Liver (tissue), 9 donors: ENCODE measurements around the gene MAP3K15. TPM values are rescaled to one million over a fixed set of nuclear protein-coding genes. Genes with fewer than 3 reads are reported as not detected.

Source experiments
- DNase-seq: peaks from one replicate; pipeline ENCODE4 v3.0.0-alpha.2; 2017; ENCODE audit warnings: low spot score
- H3K27ac ChIP-seq, 2 donors: one replicate each; pipeline ENCODE4 v1.7.0; 2013; ENCODE audit warnings: inconsistent platforms in 2 of 2, low read length in 2 of 2, control low read depth in 1 of 2, low read depth in 1 of 2, mild to moderate bottlenecking in 1 of 2
- H3K27me3 ChIP-seq, 4 donors: one replicate each; pipeline versions ENCODE4 v1.6.1 to v1.7.0; 2013; ENCODE audit warnings: low read length in 3 of 4, inconsistent platforms in 1 of 4, mild to moderate bottlenecking in 1 of 4, moderate library complexity in 1 of 4; ENCODE audit not compliant: control insufficient read depth in 4 of 4, insufficient read depth in 4 of 4
- H3K36me3 ChIP-seq, 4 donors: one replicate each; pipeline versions ENCODE4 v1.6.1 to v1.7.0; 2013; ENCODE audit warnings: low read length in 3 of 4, mild to moderate bottlenecking in 3 of 4, low read depth in 1 of 4, moderate library complexity in 1 of 4; ENCODE audit not compliant: control insufficient read depth in 4 of 4, insufficient read depth in 3 of 4
- H3K4me1 ChIP-seq, 4 donors: one replicate each; pipeline versions ENCODE4 v1.6.1 to v1.7.0; 2013; ENCODE audit warnings: low read length in 3 of 4, mild to moderate bottlenecking in 3 of 4, moderate library complexity in 1 of 4; ENCODE audit not compliant: control insufficient read depth in 4 of 4, insufficient read depth in 4 of 4
- H3K4me3 ChIP-seq, 3 donors: one replicate each; pipeline versions ENCODE4 v1.6.1 to v1.7.0; 2013; ENCODE audit warnings: low read length in 3 of 3, control low read depth in 1 of 3, low read depth in 1 of 3, mild to moderate bottlenecking in 1 of 3
- H3K9ac ChIP-seq, 2 donors: one replicate each; pipeline ENCODE4 v1.7.0; 2013; ENCODE audit warnings: low read length in 2 of 2, mild to moderate bottlenecking in 2 of 2, moderate library complexity in 2 of 2, control low read depth in 1 of 2, low read depth in 1 of 2
- H3K9me3 ChIP-seq, 4 donors: one replicate each; pipeline versions ENCODE4 v1.6.1 to v1.7.0; 2013; ENCODE audit warnings: low read length in 3 of 4; ENCODE audit not compliant: control insufficient read depth in 4 of 4
- ATF3 ChIP-seq: IDR thresholded peaks from 2 replicates; pipeline ENCODE4 v1.6.1; 2016; ENCODE audit warnings: antibody characterized with exemption
- CTCF ChIP-seq: fragments of 150-350 bp; IDR thresholded peaks from 2 replicates; pipeline ENCODE4 v1.5.1; 2017; ENCODE audit warnings: improper control_type of control experiment, low read depth, low read length; ENCODE audit not compliant: missing input control
- EGR1 ChIP-seq, 2 donors: IDR thresholded peaks; 2 replicates each; pipeline ENCODE4 v1.6.1; 2016 to 2018; ENCODE audit warnings: antibody characterized with exemption in 2 of 2, low read depth in 2 of 2
- FOXA1 ChIP-seq: IDR thresholded peaks from 2 replicates; pipeline ENCODE4 v1.6.1; 2016; ENCODE audit warnings: antibody characterized with exemption
- FOXA2 ChIP-seq: IDR thresholded peaks from 2 replicates; pipeline ENCODE4 v1.6.1; 2016; ENCODE audit warnings: antibody characterized with exemption
- GABPA ChIP-seq, 2 donors: IDR thresholded peaks in 1 of 2; conservative IDR thresholded peaks in 1 of 2; 2 replicates each; pipeline ENCODE4 v1.6.1; 2016; ENCODE audit warnings: antibody characterized with exemption in 2 of 2, mild to moderate bottlenecking in 1 of 2, moderate library complexity in 1 of 2
- HNF4A ChIP-seq, 2 donors: conservative IDR thresholded peaks; 2 replicates each; pipeline ENCODE4 v1.6.1; 2016; ENCODE audit warnings: antibody characterized with exemption in 2 of 2, mild to moderate bottlenecking in 2 of 2
- HNF4G ChIP-seq: IDR thresholded peaks from 2 replicates; pipeline ENCODE4 v1.6.1; 2016; ENCODE audit warnings: antibody characterized with exemption
- JUND ChIP-seq, 2 donors: IDR thresholded peaks; 2 replicates each; pipeline ENCODE4 v1.6.1; 2016; ENCODE audit warnings: antibody characterized with exemption in 2 of 2
- NR2F2 ChIP-seq: IDR thresholded peaks from 2 replicates; pipeline ENCODE4 v1.6.1; 2016; ENCODE audit warnings: antibody characterized with exemption
- RAD21 ChIP-seq, 2 donors: IDR thresholded peaks; 2 replicates each; pipeline ENCODE4 v1.6.1; 2016; ENCODE audit warnings: antibody characterized with exemption in 2 of 2, mild to moderate bottlenecking in 2 of 2
- REST ChIP-seq: IDR thresholded peaks from 2 replicates; pipeline ENCODE4 v1.6.1; 2016; ENCODE audit warnings: antibody characterized with exemption, mild to moderate bottlenecking
- RXRA ChIP-seq, 2 donors: IDR thresholded peaks; 2 replicates each; pipeline ENCODE4 v1.6.1; 2017 to 2018; ENCODE audit warnings: antibody characterized with exemption in 2 of 2, mild to moderate bottlenecking in 1 of 2
- SP1 ChIP-seq: IDR thresholded peaks from 2 replicates; pipeline ENCODE4 v1.6.1; 2018; ENCODE audit warnings: antibody characterized with exemption, mild to moderate bottlenecking
- TAF1 ChIP-seq: conservative IDR thresholded peaks from 2 replicates; pipeline ENCODE4 v1.6.1; 2016; ENCODE audit warnings: antibody characterized with exemption, mild to moderate bottlenecking
- YY1 ChIP-seq: IDR thresholded peaks from 2 replicates; pipeline ENCODE4 v1.6.1; 2016; ENCODE audit warnings: antibody characterized with exemption, mild to moderate bottlenecking
- WGBS: extraction: QIAGEN DNeasy Blood & Tissue Kit; methylation state at CpG from one replicate; pipeline ENCODE4 v1.1.7; 2013; 5-methylcytosine and 5-hydroxymethylcytosine counted together
- polyA plus RNA-seq, 2 donors: library from polyadenylated mRNA; stranded (reverse) in 1 of 2; unstranded in 1 of 2; fragments of 200-250 nt in 1 of 2; fragments of >200 nt in 1 of 2; fragmentation: Nextera tagmentation in 1 of 2; extraction: Ambion mirVana in 1 of 2; gene quantifications; one replicate each; pipeline versions ENCODE4 v1.2.1 to v1.2.3, GENCODE V29; 2013 to 2015
- total RNA-seq, 2 donors: library from RNA; depleted of rRNA; stranded (reverse); fragments of >200 nt; gene quantifications; one replicate each; pipeline ENCODE4 v1.2.3, GENCODE V29; 2014
- TF ChIP-seq, protein P1 (sequence below): IDR thresholded peaks from 2 replicates; pipeline ENCODE4 v1.6.1; 2016; ENCODE audit warnings: antibody characterized with exemption
- TF ChIP-seq, protein P2 (sequence below): IDR thresholded peaks from 2 replicates; pipeline ENCODE4 v1.6.1; 2016; ENCODE audit warnings: antibody characterized with exemption
- donor health status: healthy.
- donor health status: healthy.
- donor health status: healthy.
- donor health status: healthy.
- donor health status: healthy.

The MAP3K15 gene
- total and polyA plus RNA-seq, 4 donors = 0.09 to 0.28 TPM; not detected in 2

DNA sequence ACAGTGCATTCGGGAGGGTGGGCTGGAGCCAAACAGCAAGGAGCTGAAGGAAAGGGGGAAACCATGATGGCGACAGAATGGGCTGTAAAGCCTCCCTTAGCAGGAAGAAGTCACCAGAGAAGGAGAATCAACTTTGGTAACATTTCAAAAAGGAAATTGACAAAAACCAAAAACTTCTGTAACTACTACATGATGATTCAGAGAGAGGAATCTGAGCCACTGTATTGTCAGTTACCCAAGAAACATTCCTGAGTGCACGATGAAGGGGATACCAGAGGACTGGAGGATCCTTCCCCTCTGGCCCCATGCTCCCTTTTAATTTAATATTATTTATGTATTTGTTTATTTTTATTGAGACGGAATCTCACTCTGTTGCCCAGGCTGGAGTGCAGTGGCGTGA lies 145.2 kb downstream of the MAP3K15 start (continued):
- TF ChIP-seq, protein P1, sequence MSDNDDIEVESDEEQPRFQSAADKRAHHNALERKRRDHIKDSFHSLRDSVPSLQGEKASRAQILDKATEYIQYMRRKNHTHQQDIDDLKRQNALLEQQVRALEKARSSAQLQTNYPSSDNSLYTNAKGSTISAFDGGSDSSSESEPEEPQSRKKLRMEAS = no peak
- TF ChIP-seq SP1 = no peak
- no peak for TF ChIP-seq REST
- no peak for TF ChIP-seq TAF1

DNA sequence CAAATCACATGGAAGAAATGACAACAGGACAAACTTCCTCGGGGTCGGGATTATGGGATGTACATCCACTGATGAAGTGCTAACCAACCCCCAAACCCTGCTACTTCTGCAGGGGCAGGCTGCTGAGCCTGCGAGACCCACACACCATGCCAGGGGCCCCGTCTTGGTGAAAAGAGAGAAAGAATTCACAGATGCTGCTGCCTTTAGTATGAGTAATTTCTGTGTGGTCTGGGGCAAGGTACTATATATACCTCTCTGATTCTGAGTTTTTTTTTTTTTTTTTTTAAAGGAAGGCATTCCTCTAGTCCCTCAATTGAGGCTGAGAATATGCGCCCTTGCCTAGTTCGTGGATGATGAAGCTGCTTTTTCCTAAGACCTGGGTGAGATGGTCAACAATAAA lies 146.7 kb downstream of the MAP3K15 start:
- Histone ChIP-seq H3K9ac (no peak overlapping the region), H3K27ac (no peak overlapping the region), H3K27me3 (no peaks in the 10 kb centered on the region), H3K4me3 (no peak overlapping the region), H3K4me1 (peaks cover 0 to 6% (median 3%) of the 10 kb centered on the region in 4 donors), H3K36me3 (peaks cover 0 to 3% (median 0%) of the 10 kb centered on the region in 4 donors), H3K9me3 (no peaks in the 10 kb centered on the region)
- DNase-seq = no peak
- TF ChIP-seq FOXA2 (no peak), RXRA (IDR thresholded peaks at IDR 0.05) (no peak), RAD21 (IDR thresholded peaks at IDR 0.05) (no peak), FOXA1 (no peak), ATF3 (no peak), NR2F2 (no peak), YY1 (no peak), REST (no peak), HNF4G (no peak), HNF4A (conservative IDR thresholded peaks at IDR 0.05) (no peak), GABPA (IDR thresholded peaks at IDR 0.05 in 1 of 2, conservative IDR thresholded peaks at IDR 0.05 in 1 of 2) (no peak), JUND (IDR thresholded peaks at IDR 0.05) (no peak), EGR1 (IDR thresholded peaks at IDR 0.05; ENCODE audit: low read depth in 2 of 2) (no peak), CTCF (no peak), SP1 (no peak), TAF1 (no peak)
- TF ChIP-seq, protein P2, sequence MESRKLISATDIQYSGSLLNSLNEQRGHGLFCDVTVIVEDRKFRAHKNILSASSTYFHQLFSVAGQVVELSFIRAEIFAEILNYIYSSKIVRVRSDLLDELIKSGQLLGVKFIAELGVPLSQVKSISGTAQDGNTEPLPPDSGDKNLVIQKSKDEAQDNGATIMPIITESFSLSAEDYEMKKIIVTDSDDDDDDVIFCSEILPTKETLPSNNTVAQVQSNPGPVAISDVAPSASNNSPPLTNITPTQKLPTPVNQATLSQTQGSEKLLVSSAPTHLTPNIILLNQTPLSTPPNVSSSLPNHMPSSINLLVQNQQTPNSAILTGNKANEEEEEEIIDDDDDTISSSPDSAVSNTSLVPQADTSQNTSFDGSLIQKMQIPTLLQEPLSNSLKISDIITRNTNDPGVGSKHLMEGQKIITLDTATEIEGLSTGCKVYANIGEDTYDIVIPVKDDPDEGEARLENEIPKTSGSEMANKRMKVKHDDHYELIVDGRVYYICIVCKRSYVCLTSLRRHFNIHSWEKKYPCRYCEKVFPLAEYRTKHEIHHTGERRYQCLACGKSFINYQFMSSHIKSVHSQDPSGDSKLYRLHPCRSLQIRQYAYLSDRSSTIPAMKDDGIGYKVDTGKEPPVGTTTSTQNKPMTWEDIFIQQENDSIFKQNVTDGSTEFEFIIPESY = no peak
- TF ChIP-seq, protein P1 = no peak
- WGBS = 95% methylated on average over 6 of the region's 6 CpGs
